Measurements from ENCODE around the gene ACSS2.

The ACSS2 gene

DNA sequence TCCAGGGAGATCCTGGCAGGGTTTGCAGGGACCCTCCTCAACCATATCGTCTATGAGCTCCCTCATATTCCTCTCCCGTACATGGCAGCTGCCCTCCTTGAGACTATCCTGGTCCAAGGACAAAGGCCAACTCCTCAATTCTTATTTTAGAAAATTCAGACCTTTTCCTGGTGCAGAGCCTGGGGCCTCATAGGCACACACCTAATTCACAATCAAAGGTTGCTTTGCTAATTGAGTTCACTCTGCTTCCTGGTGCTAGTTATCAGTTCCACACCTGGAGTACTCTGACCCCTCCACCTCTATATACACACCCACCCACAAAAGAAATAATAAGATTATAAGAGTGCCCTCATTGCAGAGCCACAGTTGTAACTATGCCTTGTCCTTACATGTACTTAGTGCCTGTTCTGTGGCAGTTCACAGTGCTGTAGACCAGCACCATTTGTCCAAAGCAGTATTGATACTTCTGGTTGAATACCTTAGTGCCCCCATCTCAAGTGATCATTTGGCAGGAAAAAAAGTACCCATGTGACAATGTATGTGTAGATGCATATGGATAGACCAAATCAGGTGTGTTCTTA, 40.5 kb downstream of the ACSS2 start:
- no peak for DNase-seq

DNA sequence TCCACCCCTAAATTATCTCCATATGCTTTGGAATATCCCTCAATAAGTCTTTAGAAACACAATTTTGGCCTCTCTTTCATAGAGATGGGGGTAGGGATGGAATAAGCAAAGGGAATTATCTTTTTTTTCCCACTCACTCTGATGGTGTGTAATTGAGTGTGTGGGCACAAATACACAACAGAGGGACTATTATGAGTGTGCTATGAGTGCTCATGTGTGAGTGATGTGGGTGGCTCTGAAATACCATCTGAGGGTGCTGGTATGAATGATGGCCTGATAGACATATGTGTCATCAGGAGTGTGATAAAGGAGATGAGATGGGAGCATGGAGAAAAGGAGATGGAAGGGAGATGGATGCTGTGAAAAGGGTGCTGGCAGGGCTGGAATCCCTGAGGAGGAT, 43.6 kb downstream of the ACSS2 start:
- DNase-seq, result no peak

DNA sequence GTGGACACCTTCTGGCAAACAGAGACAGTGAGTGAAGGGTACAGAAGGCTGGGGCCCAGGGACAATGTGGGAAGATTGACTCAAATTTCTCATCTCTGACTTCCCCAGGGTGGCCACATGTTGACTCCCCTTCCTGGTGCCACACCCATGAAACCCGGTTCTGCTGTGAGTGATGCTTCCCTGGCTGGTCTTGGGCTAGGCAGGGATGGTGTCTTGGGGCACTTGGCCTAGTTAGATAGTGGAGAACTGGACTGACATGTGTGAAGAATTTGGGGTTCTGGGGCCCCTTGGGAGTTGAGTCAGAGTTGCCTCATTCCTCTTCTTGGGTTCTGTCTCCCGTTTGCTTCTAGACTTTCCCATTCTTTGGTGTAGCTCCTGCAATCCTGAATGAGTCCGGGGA, 45.0 kb downstream of the ACSS2 start:
- DNase-seq, result no peak

DNA sequence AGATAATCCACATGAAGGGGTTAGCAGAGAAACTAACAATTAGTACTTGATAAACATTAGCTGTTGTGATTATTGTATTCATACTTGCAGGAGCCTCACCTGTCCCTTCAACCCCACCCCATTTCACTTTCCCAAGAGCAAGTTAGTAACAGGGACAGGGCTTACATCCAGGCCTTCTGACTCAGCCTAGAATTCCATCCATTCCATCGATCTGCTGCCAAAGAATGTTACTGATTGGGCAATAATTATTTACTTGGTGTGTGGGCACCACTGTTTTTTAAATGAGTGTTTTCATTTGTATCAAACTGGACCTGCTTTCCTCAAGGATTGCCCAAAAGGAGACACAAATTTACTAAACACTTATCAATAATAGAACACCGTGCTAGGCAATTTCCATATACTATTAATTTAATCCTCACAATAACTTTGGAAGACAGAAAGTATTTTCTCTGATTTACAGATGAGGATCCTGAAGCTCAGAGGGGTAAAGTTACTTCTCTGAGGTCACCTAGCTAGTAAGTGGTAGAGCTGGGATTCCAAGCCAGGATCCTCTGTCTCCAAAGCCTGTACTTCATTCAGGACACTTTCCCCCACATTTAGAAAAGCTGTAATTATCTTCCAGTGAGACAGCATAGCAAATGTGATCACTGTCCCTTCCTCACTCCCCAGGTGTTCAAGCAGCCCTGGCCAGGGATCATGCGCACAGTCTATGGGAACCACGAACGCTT, 46.4 kb downstream of the ACSS2 start:
- DNase-seq, result no peak

DNA sequence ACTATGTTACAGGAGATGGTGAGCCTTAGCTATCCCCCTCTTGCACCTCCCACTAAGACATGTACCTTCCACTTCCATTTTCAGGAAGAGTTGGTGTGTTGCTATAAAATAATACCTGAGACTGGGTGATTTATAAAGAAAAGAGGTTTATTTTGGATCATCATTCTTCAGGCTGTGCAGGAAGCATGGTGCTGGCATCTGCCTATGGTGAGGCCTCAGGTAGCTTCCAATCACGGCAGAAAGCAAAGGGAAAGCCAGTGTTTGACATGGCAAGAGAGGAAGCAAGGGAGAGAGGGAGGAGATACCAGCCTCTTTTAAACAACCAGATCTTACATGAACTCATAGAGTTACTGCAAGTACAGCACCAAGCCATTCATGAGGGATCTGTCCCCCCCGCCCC, 47.0 kb downstream of the ACSS2 start:
- DNase-seq, result no peak

DNA sequence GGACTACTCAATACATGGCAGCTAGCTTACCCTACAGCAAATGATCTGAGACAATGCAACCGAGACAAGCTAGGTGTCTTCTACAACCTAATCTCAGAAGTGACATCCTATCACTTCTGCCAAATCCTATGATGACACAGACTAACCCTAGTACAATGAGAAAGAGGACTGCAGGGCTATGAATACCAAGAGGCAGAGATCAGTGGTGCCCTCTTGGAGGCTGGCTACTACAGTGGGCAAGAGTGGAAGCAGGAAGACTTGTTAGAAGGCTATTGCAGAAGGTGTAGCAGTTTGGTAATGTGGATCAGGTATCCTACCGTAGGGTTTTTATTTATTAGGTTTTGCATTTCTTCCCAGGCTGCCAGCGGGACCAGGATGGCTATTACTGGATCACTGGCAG, 48.9 kb downstream of the ACSS2 start:
- DNase-seq, result no peak

DNA sequence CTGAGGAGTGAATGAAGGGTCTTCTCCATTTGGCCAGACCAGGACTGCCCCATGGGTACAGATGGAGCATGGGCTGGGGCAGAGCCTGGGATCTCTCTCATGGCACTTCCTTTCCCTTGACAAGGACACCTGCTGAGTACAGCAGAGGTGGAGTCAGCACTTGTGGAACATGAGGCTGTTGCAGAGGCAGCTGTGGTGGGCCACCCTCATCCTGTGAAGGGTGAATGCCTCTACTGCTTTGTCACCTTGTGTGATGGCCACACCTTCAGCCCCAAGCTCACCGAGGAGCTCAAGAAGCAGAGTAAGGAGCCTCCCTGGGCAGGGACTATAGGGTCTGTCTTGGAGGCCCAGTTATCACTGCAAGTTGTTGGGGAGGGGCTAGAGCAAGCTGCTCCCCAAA, 49.6 kb downstream of the ACSS2 start:
- DNase-seq, result no peak

DNA sequence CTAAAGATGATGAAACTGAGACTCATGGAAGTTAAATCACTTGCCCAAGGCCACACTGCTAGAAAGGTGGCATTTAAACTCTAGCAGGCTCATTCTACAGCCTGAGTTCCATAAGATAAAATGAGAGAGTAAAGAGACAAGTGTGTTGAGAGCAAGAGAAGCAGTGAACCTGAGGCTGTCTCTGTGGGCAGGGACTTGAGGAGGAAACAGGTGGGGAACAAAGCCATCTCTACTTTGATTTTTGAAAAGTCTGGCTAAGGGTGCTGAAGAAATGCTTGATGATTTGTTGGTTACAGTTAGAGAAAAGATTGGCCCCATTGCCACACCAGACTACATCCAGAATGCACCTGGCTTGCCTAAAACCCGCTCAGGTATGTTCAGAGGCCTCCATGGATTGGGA, 50.2 kb downstream of the ACSS2 start:
- no peak for DNase-seq

DNA sequence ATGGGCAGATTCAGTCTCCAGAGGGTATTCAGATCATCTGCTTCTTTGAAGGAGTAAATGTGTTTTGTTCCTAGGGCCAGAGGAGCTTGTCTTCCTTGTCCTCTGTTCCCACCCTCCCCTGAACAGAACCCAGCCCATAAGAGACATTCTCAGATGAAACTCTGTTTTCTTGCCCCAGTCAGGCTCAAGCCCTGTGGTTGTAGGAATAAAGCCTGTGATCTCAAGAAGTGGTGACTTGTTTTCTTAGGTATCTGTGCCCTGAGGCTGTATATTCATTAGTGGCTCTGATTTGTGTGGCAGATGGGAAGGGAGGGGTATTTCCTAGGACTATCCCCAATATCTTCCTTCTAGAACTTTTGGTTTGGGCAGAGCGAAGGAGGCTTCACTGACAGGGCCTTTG, 51.3 kb downstream of the ACSS2 start:
- no peak for DNase-seq

DNA sequence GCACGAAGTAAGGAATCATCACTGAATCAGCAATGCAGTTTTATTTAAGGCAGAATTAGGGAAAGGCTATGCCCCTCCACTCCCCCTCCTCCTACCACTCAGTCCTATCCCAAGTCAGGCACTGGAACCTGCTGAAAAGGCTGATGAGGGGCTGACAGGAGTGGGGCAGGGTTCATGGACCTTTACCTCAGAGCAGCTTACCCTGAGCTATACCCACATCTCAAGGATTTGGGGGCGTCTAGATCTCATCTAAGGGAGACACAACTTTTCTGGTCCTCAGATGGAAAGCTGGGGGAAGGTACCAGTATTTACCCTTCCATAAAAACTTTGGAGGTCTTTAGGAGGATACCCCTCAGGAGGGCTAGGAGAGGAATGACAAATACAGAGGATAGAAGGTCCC, 52.0 kb downstream of the ACSS2 start:
- no peak for DNase-seq

DNA sequence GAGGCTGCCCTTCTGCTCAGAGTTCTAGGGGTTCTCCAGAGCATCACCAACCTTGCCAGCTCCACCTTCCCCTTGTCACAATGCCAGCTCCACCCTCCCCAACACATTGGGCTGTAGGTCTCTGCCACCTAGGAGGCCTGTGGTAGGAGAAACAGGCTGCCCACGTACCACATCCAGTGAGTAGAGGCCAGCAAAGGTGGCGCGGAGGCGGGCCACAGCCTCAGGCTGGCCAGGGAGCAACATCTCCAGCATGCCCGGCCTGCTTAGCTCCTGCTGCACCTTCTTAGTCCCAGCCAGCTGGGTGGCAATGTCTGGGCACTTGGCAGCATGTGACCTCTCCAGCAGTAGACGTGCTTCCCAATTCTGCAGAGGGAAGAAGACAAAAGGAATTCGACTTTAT, 55.4 kb downstream of the ACSS2 start:
- DNase-seq, result no peak

DNA sequence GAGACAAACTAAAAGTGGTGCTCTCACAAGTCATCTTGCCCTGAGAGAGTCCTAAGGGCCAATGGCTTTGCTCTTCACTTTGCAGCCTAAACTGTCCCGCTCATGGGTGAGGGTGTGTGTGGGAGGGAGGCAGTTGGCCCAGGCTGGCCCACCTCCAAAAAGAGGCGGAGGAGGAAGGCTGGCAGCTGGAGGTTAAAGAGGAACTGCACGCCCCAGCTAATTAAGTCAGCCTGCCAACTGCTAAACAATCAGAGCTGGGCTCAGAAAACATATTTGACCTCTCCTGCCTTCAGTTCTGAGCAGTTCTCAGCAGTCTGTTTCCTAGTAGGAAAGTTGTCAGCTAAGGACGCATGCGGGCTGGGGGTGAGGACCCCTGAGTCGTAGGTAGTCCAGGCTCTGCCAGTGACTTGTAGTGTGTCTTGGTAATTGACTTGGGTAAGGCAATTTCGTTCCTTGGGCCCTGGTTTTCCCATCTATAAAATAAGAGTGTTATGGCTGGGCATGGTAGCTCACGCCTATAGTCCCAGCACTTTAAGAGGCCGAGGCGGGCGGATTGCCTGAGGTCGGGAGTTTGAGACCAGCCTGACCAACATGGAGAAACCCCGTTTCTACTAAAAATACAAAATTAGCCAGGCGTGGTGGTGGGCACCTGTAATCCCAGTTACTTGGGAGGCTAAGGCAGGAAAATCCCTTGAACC, 62.2 kb downstream of the ACSS2 start:
- DNase-seq, result peak; percentile 19

DNA sequence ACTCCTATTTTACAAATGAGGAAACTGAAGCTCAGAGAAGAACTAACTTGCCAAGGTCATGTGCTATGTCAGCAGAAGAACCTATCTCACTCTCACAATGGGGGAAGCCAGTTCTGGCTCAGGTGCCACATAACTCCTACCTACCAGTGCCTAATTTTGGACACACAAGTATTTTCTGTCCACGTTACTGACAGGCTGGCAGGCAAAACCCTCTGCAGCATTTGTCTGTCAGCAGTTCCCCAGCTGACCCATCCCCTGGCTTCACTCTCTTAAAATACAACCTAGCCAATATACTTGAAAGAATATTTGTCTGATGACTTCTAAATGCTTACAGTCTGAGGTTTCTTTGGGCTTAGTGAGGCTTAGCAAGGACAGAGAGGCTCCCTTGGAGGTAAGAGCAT, 63.7 kb downstream of the ACSS2 start:
- no peak for DNase-seq

DNA sequence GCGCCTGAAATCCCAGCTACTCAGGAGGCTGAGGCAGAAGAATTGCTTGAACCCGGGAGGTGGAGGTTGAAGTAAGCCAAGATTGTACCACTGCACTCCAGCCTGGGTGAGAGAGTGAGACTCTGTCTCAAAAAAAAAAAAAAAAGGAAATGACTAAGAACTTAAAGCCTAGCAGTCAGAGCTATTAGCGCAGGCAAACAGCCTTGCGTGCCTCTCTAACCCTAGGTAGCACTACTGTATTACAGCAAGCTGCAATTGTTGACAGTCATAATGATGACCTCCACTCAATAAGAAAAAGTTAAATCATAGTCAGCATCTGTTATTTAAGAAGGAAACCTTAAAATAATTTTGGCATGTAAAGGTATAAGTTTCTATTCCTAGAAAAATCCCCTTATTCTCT, 64.8 kb downstream of the ACSS2 start:
- DNase-seq, result no peak

DNA sequence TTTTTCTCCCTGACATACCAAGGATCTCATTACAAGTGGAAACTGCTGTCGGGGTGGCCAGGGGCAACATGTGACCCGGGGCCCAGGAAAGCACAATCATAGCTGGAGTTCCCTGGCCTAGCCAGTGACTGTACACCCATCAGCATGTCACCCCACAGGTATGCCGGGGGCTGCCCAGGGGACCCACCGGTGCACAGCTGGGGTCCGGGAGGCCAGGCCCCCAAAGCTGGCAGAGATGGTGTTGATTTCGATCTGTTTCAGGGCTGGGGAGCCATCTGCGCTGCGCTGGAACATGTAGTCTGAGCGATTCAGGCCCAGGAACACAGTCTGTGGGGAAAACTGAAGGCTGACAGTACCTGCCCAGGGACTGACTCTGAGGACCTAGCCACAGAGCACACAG, 65.9 kb downstream of the ACSS2 start:
- DNase-seq, result no peak

DNA sequence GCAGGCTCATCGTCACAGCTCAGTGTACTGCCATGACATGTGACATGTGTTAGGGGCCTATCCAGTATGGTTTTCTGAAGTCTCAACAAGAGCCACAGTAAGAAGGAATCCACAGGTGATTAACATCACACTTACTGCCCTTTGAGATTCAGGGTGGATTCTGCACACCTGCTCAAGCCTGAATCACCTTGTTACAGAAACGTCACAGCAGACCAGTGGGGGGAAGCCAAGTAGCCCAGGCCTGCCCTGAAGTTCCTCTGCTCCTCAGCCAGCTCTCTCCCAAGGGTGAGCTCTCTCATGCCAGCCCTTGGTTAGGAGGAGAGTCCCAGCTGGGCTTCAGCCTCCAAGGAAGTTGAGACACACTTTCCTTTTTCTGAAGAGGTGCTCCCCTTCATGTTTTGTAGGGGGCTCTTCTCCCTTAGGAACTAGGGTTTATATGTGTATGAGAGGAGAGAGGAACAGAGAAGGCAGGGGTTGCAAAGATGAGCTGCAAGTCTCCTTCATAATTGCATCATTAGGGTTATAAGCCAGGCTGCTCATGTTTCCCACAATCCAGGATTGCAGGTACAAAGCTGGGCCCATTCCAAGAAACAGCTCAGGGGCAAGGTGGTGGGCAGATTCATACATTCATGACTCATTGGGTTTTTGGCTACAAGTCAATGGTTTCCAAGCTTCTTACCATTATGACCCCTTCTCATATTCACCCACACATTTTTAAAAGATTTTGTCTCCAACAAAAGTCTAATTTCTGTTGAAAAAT, 67.6 kb downstream of the ACSS2 start:
- DNase-seq, result no peak

DNA sequence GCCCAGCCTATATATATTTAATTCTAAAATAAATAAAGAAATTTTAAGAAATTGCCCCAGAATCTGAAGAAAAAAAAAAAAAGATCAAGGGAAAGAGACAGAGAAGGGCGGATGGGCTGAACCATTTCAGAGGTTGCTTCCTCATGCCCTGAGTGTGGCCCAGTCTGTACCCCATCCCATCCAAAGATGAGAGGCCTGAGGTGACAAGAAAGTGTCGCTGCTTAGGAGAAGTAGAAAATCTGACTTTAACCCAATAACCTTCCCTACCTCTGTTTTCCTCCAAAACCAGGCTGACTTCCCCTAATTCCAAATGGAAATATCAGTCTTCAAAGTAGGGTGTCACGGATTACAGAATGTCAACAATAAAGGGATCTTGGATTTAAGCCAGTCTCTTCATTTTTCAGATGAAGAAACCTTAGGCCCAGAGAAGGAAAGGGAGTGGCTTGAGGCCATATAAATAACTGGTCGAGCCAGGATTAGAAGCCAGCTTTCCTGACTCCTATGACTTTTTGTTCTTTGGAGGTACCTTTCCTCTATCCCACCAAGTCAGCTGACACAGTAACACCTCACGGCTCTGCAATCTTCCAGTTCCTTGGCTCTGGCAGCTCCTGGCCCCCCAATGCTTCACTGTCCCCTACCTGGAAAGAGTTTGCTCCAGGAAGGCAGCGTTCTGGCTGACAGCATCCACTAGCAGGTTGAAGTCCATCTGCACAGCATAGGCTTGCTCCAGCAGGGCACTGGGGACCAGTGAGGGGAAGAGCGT, 69.1 kb downstream of the ACSS2 start:
- DNase-seq, result no peak

DNA sequence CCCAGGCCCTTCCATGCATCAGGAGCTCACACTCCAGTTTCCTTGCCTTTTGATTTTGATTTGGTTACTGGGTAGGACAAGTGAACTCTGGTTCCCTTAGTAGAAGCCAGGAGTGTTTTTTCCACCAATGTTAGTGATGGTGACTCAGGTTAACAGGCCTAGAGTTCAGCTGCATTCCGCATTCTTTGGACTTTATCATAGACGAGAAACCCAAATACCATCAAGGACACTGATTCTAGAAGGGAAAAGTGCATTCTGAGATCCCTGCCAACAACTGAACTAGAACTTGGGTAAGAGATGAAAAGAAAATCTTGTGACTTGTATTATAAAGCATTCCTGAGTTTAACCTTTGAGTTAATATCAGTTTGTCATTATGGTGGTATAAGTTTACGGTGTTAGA, 70.2 kb downstream of the ACSS2 start:
- no peak for DNase-seq

DNA sequence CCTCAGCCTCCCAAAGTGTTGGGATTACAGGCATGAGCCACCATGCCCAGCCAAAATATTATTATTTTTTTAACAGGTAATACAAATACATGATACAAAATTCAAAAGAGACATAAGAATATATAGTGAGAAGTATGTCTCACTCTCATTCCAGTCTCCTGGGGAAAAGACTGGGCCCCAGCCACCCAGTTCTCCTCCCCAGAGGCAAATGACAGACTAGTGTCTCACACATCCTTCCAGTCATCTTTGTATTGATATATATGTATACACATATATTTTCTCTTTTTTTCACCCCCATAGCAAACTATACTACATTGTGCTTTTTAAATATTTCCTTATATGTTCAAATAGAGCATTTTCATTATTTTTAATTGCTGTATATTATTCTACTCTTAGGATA, 70.9 kb downstream of the ACSS2 start:
- no peak for DNase-seq

DNA sequence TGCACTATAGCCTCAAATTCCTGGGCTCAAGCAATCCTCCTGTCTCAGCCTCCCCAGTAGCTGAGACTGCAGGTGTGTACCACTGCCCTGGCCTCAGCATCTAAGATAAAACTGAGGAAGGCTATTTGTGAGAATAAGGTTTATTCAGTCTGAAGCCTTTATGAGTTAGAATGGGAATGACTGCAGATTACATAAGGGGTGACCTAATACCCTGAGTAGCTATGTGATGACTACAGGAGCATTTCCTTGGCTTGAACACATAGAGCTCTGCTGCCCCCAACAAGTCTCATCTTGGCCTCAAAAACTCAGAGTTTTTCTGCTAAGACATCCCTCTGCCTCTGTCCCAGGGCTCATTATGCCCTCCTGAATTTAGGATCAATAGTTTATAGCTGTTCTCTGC, 71.6 kb downstream of the ACSS2 start:
- DNase-seq, result no peak

DNA sequence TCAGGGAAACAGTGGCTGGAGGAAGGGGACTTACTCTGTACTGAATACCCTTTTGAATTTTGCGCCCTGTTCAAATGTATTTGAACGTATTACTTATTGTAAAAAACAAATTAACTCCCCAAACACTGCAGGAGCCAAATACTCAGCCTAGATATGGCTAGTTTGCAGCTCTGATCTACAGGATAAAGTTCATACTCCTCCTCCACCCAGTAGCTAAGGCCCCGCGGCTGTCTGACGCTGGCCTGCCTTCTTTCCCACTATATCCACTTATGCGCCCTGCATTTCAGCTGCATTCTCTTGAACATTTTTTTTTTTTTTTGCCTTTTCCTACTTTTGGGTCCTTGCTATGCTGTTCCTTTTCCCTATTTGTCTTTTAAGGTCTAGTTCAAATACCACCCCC, 72.7 kb downstream of the ACSS2 start:
- DNase-seq, result no peak

DNA sequence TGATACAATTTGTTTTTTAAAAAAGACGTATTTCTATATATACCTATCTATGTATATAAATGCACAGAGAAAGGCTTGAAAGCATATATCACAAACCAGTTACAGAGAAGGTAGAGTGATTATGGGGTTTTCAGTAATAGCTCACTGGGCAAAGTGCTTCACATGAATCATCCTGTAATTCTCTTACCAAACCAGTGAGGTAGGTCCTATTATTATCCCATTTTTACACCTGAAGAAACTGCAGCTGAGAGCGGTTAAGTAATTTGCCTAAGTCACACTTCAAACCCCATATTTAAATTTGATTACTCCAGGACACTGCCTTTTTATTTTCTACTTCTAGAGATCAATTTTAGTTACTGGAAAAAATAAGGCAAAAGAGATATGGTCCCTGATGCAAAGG, 74.8 kb downstream of the ACSS2 start:
- DNase-seq, result no peak

DNA sequence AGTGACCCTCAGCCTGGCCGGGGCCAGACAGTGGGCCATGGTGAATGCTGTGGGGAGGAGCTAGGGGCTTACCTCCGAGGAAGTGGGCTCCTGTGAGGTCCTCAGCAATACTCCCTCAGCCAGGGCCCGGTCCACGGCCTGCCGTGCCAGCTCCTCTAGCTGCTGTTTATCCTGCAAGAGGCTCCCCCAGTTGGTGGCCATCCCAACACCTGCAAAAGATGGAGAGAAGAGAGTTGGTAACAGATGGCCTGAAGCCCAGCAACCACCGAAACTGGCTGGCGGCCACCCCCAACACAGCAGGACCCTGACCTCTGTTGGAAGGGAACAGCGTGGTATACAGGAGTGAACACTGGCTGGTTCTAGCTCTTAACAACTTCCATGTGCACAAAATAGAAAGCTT, 75.2 kb downstream of the ACSS2 start:
- DNase-seq, result no peak
